ENCODE measurements around the gene SLC12A6.

- TF ChIP-seq CTCF (IDR thresholded peaks at IDR 0.05) (no peak), POLR2A (IDR thresholded peaks at IDR 0.05) (no peak)
Measured at GRCh38 chr15:34324933-34325332, 12.6 kb downstream of the SLC12A6 start.

All from heart left ventricle (tissue), 13 donors.